ENCODE data around the gene ZNF619.
"Not testable (repeated sequence)": the region's sequence is repeated elsewhere in the genome, so short reads cannot be mapped to it uniquely, and the experiment has no call there.

- not testable (repeated sequence) for TF ChIP-seq ZBTB43 (CRISPR knock-in tag; IDR thresholded peaks at IDR 0.05)
- TF ChIP-seq, protein P1, sequence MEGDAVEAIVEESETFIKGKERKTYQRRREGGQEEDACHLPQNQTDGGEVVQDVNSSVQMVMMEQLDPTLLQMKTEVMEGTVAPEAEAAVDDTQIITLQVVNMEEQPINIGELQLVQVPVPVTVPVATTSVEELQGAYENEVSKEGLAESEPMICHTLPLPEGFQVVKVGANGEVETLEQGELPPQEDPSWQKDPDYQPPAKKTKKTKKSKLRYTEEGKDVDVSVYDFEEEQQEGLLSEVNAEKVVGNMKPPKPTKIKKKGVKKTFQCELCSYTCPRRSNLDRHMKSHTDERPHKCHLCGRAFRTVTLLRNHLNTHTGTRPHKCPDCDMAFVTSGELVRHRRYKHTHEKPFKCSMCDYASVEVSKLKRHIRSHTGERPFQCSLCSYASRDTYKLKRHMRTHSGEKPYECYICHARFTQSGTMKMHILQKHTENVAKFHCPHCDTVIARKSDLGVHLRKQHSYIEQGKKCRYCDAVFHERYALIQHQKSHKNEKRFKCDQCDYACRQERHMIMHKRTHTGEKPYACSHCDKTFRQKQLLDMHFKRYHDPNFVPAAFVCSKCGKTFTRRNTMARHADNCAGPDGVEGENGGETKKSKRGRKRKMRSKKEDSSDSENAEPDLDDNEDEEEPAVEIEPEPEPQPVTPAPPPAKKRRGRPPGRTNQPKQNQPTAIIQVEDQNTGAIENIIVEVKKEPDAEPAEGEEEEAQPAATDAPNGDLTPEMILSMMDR (IDR thresholded peaks at IDR 0.05) = not testable (repeated sequence)
Observed at GRCh38 chr3:40462838-40463237, 14.1 kb upstream of the ZNF619 start.

All from WTC11 (cell line).